Epidermal melanocyte (primary cell): ENCODE measurements around the gene ARF5.
A peak's percentile ranks its signal among the peaks of the same experiment; 100 is the strongest.
"Not testable (repeated sequence)": the region's sequence is repeated elsewhere in the genome, so short reads cannot be mapped to it uniquely, and the experiment has no call there.

Experiments
- DNase-seq: peaks from one replicate; pipeline ENCODE4 v3.0.0; 2011; ENCODE audit warnings: low spot score; ENCODE audit not compliant: insufficient read length

Gene ARF5

DNA sequence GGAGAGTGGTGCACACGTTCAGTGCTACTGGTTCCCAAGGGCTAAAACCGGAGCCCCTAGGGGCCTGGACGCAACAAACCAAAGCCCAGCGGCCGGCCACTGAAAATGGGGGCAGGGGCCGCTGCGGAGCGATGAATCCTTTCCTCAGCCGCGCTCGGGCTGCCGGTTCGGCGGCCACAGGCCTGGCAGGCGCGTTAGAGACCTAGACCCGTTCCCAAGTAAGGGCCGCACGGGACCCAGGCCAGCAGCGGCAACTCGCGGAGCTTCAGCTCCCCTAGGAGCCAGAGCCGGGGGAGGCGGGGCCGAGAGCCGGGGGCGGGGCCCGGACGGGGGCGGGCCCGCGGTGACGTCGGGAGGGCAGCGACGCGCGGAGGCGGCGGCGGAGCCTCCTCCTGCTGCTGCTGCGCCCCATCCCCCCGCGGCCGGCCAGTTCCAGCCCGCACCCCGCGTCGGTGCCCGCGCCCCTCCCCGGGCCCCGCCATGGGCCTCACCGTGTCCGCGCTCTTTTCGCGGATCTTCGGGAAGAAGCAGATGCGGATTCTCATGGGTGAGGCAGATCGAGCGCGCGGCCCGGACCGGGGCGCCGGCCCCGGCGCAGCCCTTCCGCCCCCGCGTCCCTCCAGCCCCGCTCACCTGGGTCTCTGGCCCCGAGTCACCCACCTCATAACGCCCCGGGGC is at the start of gene ARF5:
ARF5 (plus strand) TSS at position 393 of the 678 bp plus-strand sequence; CDS start at position 481, 88 bp downstream.
- peak; percentile 92 for DNase-seq

DNA sequence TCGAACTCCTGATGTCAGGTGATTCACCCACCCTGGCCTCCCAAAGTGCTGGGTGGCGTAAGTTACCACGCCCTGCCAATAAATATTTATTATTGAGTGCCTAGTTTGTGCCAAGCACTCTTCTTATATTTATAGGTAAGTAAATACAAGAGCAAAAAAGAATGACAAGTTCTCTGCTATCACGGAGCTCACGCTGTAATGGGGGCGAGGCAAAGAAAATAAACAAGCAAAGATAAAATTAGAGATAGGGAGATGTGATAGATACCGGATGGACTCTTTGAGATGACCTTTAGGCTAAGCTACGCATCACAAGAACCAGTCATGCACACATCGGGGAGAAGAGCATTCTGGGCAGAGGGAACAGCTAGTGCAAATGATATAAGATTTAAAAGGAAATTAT is 49.1 kb upstream of the ARF5 start:
- no peak for DNase-seq

DNA sequence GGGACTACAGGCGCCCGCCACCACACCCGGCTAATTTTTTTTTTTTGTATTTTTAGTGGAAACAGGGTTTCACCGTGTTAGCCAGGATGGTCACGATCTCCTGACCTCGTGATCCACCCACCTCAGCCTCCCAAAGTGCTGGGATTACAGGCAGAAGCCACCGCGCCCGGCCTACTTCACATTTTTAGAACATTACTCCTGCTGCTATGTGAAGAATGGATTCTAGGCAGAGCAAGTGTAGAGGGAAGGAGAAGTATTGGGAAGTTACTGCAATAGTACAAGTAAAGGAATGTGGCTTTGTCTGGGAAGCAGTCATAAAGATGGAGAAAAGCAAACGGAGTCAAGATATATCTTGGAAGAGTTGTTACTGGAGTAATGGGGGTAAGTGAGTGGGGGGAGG is 47.8 kb upstream of the ARF5 start:
- not testable (repeated sequence) for DNase-seq

DNA sequence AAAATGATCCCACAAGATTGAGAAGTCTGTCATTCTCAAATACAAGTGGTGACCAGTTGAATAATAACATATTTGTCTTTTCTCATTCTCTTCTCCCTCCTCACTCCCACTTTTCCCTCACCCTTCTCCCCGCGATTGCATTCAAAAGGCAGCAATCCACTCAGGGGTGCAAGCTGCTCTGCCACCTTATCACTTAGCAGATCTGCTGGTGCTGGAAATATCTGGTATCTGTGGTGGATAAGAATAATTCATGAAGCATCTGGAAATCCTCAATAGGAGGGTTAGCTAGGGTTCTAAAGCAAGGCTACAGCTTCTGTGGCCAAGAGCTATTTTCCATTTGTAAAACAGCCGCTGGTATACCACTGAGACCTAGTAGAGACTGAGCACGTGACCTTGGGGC is 46.7 kb upstream of the ARF5 start:
- DNase-seq, result no peak

DNA sequence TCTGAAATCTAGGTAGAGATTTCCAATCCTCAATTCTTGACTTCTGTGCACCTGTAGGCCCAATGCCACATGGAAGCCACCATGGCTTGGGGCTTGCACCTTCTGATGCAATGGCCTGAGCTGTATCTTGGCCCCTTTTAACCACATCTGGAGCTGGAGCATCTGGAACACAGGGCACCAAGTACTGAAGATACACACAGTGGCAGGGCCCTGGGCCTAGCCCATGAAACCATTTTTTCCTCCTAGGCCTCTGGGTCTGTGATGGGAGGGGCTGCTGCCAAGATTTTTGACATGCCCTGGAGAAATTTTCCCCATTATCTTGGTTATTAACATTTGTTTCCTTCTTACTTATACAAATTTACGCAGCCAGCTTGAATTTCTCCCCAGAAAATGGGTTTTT is 41.9 kb upstream of the ARF5 start:
- DNase-seq, result no peak

DNA sequence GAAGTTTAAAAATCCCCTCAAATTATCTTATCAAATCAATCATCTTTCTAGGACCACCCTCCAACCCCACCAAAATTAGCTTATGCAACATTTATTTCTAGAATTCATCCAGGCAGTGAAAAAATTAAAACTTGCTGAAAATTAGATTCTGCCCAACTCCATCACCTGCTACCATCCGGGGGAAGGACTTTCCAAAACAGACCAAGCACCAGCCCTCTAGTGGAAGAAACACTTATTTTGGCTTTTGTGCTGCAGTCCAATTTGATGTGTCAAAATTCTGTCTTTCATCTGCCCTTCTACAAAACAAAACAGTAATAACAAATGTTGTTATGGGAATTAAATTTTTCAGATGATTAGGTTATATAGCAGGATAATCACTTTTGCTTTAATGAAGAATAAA is 38.0 kb upstream of the ARF5 start:
- DNase-seq, result no peak

DNA sequence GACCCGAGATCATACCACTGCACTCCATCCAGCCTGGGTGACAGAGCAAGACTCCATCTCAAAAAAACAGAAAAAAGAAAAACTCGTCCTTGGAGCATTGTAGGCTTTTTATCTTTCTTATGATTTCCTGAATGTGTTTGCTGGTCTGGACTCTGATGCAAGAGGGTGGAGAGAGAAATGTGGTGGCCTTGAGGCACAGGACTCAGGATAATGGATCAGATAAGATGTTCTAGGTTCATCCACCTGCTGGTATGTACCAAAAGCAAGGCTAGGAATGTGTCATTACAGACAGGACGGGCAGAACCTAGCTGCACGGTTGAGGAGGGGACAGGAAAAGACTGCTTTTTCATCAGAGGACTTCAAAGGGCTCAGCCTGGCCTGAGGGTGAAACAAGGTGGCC is 36.3 kb upstream of the ARF5 start:
- no peak for DNase-seq

DNA sequence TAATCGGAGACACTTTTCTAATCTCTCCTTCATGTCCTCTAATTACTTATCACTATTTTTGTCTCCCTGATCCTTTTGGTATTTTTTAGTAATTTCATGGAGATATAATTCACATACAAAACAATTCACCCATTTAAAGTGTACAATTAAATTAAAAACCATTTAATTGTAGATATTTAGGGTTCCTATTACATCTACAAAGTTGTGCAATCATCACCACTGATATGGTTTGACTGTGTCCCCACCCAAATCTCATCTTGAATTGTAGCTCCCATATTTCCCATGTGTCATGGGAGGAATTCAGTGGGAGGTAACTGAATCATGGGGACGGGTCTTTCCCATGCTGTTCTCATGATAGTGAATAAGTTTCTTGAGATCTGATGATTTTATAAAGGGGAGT is 31.8 kb upstream of the ARF5 start:
- no peak for DNase-seq

DNA sequence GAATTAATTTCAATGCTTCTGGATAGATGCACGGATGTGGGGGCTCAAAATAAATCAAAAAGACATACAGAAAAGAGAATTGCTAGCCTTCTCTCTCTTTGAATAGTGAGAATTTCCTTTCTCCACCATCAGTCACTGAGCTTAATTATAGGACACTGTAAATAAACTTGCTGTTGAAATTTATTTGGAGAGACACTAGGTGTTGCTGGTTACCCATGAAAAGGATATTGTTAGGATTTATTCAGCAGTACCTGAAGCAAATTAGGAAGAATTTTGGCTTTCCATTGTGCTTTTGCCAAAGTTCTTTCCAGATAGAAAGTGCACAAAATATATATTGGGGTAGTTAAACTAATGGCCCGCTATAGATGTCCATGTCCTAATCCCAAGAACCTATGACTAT is 30.4 kb upstream of the ARF5 start:
- DNase-seq, result no peak

DNA sequence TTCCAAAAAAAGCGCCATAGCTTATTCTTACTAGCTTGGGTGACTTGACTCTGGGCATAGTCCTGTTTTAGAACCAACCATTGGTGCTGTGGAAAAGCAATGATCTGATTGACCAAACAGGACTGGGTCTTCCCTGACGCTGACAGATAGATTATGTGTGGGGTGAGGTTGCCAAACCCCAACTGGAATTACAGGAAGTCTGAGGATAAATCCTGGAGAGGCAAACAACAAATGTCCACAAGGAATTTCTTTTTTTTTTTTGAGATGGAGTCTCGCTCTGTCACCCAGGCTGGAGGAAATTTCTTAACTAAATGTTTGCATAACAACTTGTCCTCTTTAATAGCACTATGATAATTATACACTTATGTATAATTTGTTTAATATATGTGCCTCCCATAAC is 22.0 kb upstream of the ARF5 start:
- no peak for DNase-seq

DNA sequence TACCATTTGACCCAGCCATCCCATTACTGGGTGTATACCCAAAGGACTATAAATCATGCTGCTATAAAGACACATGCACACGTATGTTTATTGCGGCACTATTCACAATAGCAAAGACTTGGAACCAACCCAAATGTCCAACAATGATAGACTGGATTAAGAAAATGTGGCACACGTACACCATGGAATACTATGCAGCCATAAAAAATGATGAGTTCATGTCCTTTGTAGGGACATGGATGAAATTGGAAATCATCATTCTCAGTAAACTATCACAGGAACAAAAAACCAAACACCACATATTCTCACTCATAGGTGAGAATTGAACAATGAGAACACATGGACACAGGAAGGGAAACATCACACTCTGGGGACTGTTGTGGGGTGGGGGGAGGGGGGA is 20.2 kb upstream of the ARF5 start:
- not testable (repeated sequence) for DNase-seq

DNA sequence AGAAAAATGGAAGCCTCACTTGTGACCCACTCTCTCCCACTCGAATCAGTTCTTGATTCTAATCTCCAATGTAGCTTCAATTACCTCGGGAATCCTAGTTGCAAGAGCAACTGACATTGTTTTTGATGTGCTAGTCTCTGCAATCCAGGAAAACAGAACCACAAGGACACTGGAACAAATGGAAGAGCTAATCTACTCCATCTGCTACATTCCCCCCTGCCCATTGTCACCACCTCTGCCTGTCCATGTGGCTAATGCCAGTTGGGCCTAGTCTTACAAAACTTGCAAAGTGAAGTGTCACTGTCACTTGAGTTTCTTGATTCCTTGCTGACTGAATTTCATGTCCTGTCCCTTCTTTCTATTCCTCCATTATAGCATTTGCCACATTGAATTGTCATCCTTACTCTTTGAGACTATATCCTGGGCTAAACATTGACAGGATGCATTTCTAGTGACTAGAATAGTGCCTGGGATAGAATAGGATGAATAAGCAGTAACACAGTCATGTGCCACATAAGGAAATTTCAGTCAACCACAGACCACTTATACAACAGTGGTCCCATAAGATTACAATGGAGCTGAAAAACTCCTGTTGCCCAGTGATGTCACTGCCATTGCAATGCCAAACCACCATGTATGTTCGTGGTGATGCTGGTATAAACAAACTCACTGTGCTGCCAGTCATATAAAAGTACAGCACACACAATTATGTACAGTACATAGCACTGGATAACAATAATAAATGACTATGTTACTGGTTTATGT is 16.3 kb upstream of the ARF5 start:
- DNase-seq, result no peak

DNA sequence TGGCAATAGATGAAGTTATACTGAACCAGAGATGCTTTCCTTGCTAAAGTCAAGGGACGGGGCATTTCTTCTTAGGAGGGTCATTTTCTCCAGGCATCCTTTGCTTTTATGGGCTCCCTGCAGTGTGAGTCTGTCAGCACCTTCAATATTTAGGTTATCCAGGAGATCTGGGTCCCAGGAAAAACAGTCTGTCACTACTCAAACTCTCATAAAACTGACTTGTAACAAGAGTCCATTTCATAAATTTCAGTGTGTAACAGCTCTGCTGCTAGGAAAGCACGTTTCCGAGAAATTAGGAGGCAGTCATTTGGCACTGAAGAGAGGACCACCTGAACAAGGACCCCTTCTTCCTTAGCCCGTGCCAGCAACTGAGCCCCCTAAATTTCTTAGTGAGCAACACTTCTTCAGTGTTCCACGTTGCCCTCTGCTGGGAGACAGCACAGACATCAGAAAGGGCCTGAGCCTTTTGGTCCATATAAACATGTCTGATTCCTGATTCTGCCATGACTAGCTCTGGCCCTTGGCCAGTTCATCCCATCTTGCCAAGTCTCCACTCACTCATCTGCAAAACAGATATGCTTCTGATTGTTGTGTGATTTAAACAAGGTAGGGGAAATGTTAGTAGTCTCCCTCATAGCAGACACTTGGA is 10.1 kb upstream of the ARF5 start:
- no peak for DNase-seq

DNA sequence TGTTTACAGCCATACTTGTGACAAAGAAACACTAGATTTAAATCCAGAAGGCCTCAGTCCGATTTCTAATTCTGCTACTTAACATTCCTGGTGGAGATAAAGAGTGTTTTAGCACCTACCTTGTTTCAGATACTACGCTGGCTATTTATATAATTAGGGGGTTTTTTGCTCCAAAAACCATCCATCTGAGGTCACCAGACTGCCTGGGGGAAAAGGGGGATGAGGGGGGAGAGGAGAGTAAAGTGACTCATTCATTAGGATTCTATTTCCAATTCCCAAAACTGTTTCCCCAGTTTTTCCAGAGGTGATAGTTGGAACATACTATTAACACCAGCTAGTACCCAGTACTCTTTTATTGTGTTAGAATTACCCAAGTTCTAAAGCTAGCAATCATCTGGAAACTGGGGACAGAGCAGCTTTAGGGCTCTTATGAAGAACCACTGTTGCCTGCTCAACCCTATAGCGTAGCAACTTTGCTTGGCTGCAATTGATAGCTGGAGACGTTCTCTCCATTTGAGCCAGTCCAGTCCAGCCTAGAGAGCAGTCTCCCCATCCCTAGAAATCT is 9.4 kb upstream of the ARF5 start:
- no peak for DNase-seq

DNA sequence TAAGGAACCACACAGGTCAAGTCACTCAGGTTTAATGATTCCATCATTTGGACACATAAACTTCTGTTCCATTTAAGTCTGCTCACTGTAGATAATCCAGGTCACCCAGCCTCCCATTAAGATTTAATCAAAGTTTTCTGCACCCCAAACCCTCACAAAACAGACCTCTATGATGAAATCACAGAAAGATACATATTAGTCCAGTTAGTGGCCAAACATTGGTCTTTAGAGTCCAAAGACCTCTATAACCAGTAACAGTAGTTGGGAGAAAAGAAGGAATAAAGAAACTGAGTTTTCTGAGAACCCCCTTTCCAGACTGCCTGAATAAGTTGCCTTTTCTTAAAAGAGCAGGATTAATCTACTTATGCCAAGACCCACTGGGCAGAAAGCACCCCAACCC is 7.6 kb upstream of the ARF5 start:
- DNase-seq, result no peak

DNA sequence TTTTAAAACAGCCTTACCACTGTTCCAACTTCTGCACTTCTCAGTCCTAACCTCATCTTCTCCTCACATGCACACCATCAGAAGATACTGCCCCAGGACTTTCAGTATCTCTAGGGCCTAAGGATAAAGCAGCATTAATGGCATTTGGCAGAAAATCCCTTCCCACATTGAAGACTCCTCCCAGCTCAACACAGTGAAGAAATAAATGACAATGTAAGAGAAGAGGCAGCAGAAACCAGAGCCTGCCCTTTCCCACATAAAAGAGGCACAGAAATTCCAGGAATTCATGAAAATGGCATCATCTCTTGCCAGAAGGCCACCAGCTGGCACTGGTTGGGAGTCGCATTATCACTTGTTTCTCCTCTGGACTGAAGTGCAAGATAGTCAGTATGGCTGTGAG is 6.5 kb upstream of the ARF5 start:
- peak; percentile 73 for DNase-seq

DNA sequence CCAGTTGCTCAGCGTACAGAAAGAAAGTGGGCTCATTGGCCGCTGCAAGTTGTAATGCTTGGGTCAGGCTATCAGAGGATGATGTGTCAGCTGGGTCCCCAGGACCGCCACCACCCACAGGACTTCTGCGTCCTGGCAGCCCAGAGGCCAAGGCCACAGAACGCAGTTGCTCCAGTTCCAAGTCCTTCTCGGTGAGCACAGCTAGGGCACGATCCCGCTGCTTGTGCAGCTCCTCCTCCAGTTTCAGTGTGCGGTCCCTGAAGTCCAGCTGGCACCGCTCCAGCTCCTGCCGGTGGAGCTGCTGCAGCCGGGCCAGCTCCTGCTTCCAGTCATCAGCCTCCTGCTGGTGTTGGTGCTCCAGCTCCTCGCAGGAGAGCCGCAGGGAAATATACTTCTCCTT is 5.8 kb upstream of the ARF5 start:
- no peak for DNase-seq

DNA sequence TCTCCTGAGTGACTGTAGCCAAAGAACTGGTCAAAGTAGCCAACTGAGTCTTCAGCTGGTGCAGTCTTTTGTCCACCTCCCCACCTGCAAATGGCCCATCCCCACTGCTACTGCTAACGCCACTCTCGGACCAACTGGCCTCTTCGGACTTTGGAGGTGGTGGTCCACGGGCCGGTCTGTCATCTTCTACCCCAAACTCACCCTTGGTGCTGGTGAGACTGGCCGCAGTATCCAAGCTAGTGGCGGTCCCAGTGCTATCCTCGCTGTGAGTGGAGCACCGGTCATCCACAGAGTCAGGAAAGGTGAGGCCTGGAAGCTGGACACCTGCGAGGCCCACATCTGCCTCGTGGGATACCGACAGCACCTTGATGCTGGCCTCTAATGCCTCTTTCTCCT is 3.6 kb upstream of the ARF5 start:
- DNase-seq, result no peak

DNA sequence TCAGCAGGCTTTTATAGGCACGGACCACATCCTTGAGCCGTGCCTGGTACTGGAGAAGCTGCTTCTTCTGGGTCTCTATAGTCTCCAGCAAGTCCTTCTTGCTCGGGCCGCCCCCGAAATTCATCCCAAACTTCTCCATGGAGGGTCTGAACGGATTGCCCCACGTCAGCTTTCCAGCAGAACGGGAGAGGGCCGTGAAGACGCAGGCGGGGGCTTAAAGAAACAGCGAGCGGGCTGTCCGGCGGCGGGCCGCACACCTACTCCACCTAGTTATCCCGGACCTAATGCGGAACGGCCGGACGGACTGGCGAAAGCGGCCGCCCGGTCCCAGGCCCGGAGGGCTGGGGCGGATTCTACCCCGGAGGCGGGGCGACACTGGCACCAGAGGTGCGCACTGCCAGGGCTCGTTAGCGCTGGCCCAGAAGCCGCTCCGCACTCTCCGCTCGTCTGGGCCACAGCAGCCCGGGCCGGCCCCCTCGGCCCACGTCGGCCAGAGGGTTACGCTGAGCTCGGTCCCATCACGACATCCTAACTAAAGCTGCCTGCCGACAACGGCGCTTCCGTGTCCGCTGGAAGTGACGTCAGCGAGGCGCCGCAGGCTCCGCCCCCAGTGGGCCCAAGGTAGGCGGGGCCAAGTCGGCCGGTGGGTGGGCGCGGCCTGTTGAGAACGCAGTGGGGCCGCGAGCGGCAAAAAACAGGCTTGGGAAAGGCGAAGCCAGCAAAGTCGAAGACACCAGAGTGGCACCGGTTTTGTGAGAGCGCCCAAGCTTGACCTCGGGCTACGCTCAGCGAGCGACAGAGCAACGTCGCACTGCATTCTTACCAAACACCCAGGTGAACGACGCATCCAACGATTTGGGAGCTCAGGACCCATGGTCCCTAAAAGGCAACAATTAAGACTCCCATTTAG is 2.9 kb upstream of the ARF5 start, which contains the start of gene GCC1:
GCC1 (minus strand) TSS at position 553 of the 910 bp plus-strand sequence; CDS start at position 139, 414 bp downstream.
- DNase-seq, result peak; percentile 87

DNA sequence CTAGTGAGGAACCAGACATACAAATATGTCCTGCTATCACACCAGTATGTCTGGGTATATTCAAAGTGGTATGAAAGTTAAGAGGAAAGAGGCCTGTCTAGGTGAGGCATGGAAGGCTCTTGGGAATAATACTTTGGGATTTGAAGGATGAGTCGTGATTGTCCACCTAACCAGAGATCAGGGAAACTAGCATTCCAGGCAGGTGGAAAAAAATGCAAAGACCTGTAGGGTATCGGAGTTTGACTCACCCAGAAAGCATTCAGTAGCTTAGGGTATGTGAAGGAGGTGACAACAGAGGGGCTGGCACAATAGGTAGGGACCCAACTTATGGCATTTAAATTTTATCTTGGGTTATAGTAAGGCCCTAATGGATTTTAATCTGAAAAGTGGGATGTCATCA is 1.9 kb upstream of the ARF5 start:
- no peak for DNase-seq

DNA sequence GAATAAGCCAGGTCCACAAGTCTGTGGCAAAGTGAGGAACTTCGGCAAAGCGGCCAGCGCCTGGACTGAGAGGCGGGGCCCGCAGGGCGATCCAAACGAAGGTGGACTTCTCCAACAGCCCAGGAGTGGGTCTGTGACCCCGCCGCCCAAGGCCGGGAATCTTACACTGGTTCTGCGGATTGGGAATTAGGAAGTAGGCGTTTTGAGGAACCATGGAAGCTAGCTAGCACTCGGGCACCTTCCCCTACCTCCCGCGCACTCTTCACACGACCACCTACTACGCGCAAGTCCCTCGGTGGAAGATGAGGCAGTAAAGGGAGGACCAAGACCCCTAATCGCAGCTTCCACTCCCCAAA is 570 bp upstream of the ARF5 start:
- no peak for DNase-seq
